Measurements from ENCODE around the gene PXN. TPM values are rescaled to one million over a fixed set of nuclear protein-coding genes. Genes with fewer than 3 reads are reported as not detected.

PXN gene
- polyA plus RNA-seq, 2 of the 4 experiments (the other 2 are of a cell fraction), result 40.1 to 97.0 TPM

- no peak for DNase-seq (ENCODE audit: low read depth in 1 of 2, low spot score in 1 of 2)
- ATAC-seq, result no peak
- no peak for FAIRE-seq
- no peak overlapping the region for H3K27ac ChIP-seq
- TF ChIP-seq EHMT2 (IDR thresholded peaks at IDR 0.05; ENCODE audit: low read depth), result no peak
- TF ChIP-seq BCL3 (IDR thresholded peaks at IDR 0.05), result no peak
- TF ChIP-seq MAX (IDR thresholded peaks at IDR 0.05), result no peak
- TF ChIP-seq TP53 (CRISPR knock-in tag; IDR thresholded peaks at IDR 0.05), result no peak
- peak; percentile 33; the same call in 1 of the 2 replicates for TF ChIP-seq KDM1A (IDR thresholded peaks at IDR 0.05; ENCODE audit: low read depth)
- TF ChIP-seq HOXA7 (CRISPR knock-in tag; IDR thresholded peaks at IDR 0.05), result no peak
- no peak for TF ChIP-seq ZSCAN20 (CRISPR knock-in tag; IDR thresholded peaks at IDR 0.05)
- POLR2A ChIA-PET, result interaction anchor here (1.0 to 5.8 kb wide), 3 partner anchors 15 to 73 kb away, joined by 3 to 40 read pairs (median 13); partner anchors contain the start of genes RNU4-2 and RPLP0
- H3K4me3 ChIP-seq, result no peak overlapping the region
- WGBS (ENCODE audit: missing lambda C conversion rate), result 93% methylated on average over 19 of the region's 19 CpGs
- H3K4me1 ChIP-seq, result no peaks in the 10 kb centered on the region
- H3K9me3 ChIP-seq, result no peaks in the 10 kb centered on the region
- H3K4me2 ChIP-seq, result no peak overlapping the region
- CTCF ChIA-PET, result interaction anchor here (1.5 to 18.0 kb wide), 4 partner anchors 10 to 83 kb away, joined by 4 to 1367 read pairs (median 204); partner anchors contain the start of genes PXN, RPLP0 and SIRT4
Observed at GRCh38 chr12:120218680-120219606, 46.6 kb downstream of the PXN start.

GRCh38 chr12:120216742-120217605, 48.6 kb downstream of the PXN start:
- CTCF ChIA-PET, result interaction anchor here (6.8 to 18.0 kb wide), 3 partner anchors 12 to 39 kb away, joined by 100 to 1367 read pairs (median 308); partner anchors contain the start of genes PXN and RPLP0
- FAIRE-seq, result no peak
- no peak for TF ChIP-seq ZSCAN20 (CRISPR knock-in tag; IDR thresholded peaks at IDR 0.05)
- no peak for TF ChIP-seq NR3C1 (IDR thresholded peaks at IDR 0.05)
- TF ChIP-seq SREBF2 (IDR thresholded peaks at IDR 0.05), result no peak
- no peak for TF ChIP-seq CBX2 (IDR thresholded peaks at IDR 0.05; ENCODE audit: borderline replicate concordance, low read depth)
- no peak for TF ChIP-seq E2F6 (IDR thresholded peaks at IDR 0.05; ENCODE audit: borderline replicate concordance, low read depth)
- TF ChIP-seq HOXB5 (CRISPR knock-in tag; IDR thresholded peaks at IDR 0.05), result no peak
- no peak for TF ChIP-seq RAD21 (conservative IDR thresholded peaks at IDR 0.05 in 1 of 2, IDR thresholded peaks at IDR 0.05 in 1 of 2)
- no peak for TF ChIP-seq ATOH8 (CRISPR knock-in tag; IDR thresholded peaks at IDR 0.05; ENCODE audit: low read depth)
- no peak for TF ChIP-seq HES2 (IDR thresholded peaks at IDR 0.05)
- TF ChIP-seq ZC3H11A (IDR thresholded peaks at IDR 0.05), result no peak
- no peak for TF ChIP-seq GATA3 (IDR thresholded peaks at IDR 0.05; ENCODE audit: borderline replicate concordance)
- no peak for TF ChIP-seq PHF8 (IDR thresholded peaks at IDR 0.05; ENCODE audit: borderline replicate concordance, low read depth)
- Histone ChIP-seq H3K9me3 (no peaks in the 10 kb centered on the region), H3K4me2 (no peak overlapping the region), H3K4me3 (no peak overlapping the region), H3K27ac (no peak overlapping the region), H3K4me1 (no peaks in the 10 kb centered on the region)
- WGBS (ENCODE audit: missing lambda C conversion rate), result 88% methylated on average over 18 of the region's 32 CpGs
- DNase-seq (ENCODE audit: low read depth in 1 of 2, low spot score in 1 of 2), result no peak
- ATAC-seq, result no peak; a peak in 1 of 6 replicates
- POLR2A ChIA-PET, result interaction anchor here (1.4 to 2.5 kb wide), 2 partner anchors 16 to 75 kb away, joined by 5 to 15 read pairs; partner anchors contain the start of genes RNU4-2 and RPLP0

Measured in A549 (cell line).